ENCODE data around the gene TSHZ2. TPM values are rescaled to one million over a fixed set of nuclear protein-coding genes. Genes with fewer than 3 reads are reported as not detected.

Gene TSHZ2
- total RNA-seq, 4 donors from 2014 or later, result 1.9 to 12.9 (median 5.0) TPM

DNA sequence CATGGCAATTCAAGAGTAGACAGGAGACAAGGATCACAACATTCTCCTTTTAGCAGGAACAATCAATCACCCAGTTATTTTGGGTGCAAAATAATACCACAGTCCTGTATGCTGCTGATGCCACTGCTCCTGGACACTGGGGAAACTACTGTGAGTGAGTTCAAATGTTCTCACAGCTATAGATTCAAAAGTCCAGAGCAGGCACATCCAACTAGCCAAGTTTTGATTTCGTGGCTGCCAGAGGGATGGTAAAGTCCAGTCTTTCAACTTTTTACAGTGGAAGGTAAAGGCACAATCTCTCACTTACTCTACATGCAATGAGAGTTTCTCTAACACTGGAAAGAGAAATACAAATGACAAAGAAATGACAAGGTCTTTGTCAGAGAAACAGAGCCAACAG lies 26.9 kb upstream of the TSHZ2 start:
- 25 to 67% methylated on average over 1 of the region's 1 CpG for WGBS, 2 donors (ENCODE audit: low coverage in 1 of 2)
- no peaks in the 10 kb centered on the region for H3K27me3 ChIP-seq
- H3K4me3 ChIP-seq, result no peak overlapping the region
- in situ Hi-C loops (cut with MboI; ENCODE audit: low pct_ligation_motif_present in 1 of 4, low pct_unique_long_range_greater_than_20kb in 1 of 4, low sequenced_read_pairs in 3 of 4) (no loop called here), intact Hi-C loops (cut with DNase I; ENCODE audit: low total_unique reads) (no loop called here)
- H3K9me3 ChIP-seq, result no peaks in the 10 kb centered on the region
- TF ChIP-seq EP300 (IDR thresholded peaks at IDR 0.05; ENCODE audit: low read depth), result no peak
- no peak for TF ChIP-seq POLR2AphosphoS5 (IDR thresholded peaks at IDR 0.05)
- TF ChIP-seq, protein P1, sequence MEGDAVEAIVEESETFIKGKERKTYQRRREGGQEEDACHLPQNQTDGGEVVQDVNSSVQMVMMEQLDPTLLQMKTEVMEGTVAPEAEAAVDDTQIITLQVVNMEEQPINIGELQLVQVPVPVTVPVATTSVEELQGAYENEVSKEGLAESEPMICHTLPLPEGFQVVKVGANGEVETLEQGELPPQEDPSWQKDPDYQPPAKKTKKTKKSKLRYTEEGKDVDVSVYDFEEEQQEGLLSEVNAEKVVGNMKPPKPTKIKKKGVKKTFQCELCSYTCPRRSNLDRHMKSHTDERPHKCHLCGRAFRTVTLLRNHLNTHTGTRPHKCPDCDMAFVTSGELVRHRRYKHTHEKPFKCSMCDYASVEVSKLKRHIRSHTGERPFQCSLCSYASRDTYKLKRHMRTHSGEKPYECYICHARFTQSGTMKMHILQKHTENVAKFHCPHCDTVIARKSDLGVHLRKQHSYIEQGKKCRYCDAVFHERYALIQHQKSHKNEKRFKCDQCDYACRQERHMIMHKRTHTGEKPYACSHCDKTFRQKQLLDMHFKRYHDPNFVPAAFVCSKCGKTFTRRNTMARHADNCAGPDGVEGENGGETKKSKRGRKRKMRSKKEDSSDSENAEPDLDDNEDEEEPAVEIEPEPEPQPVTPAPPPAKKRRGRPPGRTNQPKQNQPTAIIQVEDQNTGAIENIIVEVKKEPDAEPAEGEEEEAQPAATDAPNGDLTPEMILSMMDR (IDR thresholded peaks at IDR 0.05), result no peak
- no peak for TF ChIP-seq POLR2A (IDR thresholded peaks at IDR 0.05)
- no peaks in the 10 kb centered on the region for H3K4me1 ChIP-seq
- no peak for DNase-seq
- no peak overlapping the region for H3K27ac ChIP-seq
- H3K36me3 ChIP-seq, result no peaks in the 10 kb centered on the region

DNA sequence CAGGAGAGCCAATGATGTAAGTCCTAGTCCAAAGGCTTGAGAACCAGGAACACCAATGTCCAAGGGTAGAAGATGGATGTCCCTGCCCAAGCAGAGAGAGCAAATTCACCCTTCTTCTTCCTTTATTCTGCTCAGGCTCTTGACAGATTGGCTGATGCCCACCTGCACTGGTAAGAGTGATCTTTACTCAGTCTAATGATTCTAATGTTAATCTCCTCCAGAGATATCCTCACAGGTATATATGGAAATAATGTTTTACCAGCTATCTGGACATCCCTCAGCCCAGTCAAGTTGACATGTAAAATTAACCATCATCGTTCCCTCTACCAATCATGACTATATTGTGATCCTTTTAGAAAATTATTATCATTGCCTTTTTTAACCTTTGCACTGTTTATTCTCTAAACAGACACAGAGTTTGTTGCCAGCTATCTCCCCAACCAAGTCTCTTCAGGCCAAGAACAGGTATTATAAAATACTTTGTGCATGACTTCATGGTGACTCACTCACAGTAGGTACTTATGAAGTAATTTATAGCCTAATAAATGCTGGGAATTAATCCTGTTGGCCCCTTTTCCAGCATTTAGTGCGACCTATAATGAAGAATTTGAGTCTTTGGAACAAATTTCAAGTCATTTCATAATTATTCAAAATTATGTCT lies 26.2 kb upstream of the TSHZ2 start:
- 42 to 56% methylated on average over 2 of the region's 2 CpGs for WGBS, 2 donors (ENCODE audit: low coverage in 1 of 2)
- Histone ChIP-seq H3K9me3 (no peaks in the 10 kb centered on the region), H3K36me3 (no peaks in the 10 kb centered on the region), H3K4me1 (no peaks in the 10 kb centered on the region), H3K27me3 (no peaks in the 10 kb centered on the region), H3K27ac (no peak overlapping the region), H3K4me3 (no peak overlapping the region)
- no peak for DNase-seq
- in situ Hi-C loops (cut with MboI; ENCODE audit: low pct_ligation_motif_present in 1 of 4, low pct_unique_long_range_greater_than_20kb in 1 of 4, low sequenced_read_pairs in 3 of 4) (no loop called here), intact Hi-C loops (cut with DNase I; ENCODE audit: low total_unique reads) (no loop called here)
- TF ChIP-seq EP300 (IDR thresholded peaks at IDR 0.05; ENCODE audit: low read depth) (no peak), POLR2AphosphoS5 (IDR thresholded peaks at IDR 0.05) (no peak), POLR2A (IDR thresholded peaks at IDR 0.05) (no peak)
- TF ChIP-seq, protein P1 (IDR thresholded peaks at IDR 0.05), result no peak

DNA sequence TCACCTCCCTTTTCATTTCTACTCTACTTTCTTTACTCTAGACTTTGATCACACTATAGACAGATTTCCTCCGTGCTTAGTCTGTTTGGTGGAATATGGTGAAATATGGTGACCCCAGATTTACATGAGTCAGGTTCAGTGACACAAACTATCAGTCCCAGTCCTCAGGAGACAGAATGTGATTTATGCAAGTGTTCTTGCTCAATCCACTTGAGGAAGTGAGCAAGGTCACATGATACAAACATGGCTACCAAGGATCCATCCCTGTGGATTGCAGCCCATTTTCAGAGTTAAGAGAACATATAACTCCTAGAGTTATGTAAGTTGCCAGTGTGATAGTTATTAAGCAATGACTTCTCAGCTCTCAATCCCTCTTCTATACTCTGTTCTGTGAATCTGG lies 23.7 kb upstream of the TSHZ2 start:
- Histone ChIP-seq H3K36me3 (no peaks in the 10 kb centered on the region), H3K27ac (no peak overlapping the region), H3K4me1 (no peaks in the 10 kb centered on the region), H3K9me3 (no peaks in the 10 kb centered on the region), H3K27me3 (no peaks in the 10 kb centered on the region), H3K4me3 (no peak overlapping the region)
- no peak for DNase-seq
- intact Hi-C loops (cut with DNase I; ENCODE audit: low total_unique reads), result no loop called here
- 86 to 87% methylated on average over 1 of the region's 1 CpG for WGBS, 2 donors (ENCODE audit: low coverage in 1 of 2)
- in situ Hi-C loops (cut with MboI; ENCODE audit: low pct_ligation_motif_present in 1 of 4, low pct_unique_long_range_greater_than_20kb in 1 of 4, low sequenced_read_pairs in 3 of 4), result no loop called here
- TF ChIP-seq POLR2A (IDR thresholded peaks at IDR 0.05), result no peak
- TF ChIP-seq, protein P1 (IDR thresholded peaks at IDR 0.05), result no peak
- TF ChIP-seq POLR2AphosphoS5 (IDR thresholded peaks at IDR 0.05), result no peak

DNA sequence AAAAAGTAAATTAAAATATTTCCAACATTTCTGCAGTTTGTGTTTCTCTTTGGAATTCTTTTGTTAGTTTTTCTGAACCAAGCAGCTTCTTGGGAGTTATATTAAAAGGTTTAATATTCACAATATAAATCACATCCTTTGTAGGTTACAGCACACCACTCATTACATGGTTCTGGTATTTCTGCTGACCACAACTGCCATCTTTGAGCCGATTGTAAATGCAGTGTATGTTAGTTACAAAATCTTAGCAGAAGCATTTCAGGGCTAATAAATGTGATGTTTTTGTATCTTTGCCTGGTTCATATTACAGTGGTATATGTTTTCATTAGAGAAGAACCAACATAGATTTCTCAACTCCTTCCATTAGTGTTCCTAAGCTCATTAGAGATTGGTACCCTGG lies 19.1 kb upstream of the TSHZ2 start:
- in situ Hi-C loops (cut with MboI; ENCODE audit: low pct_ligation_motif_present in 1 of 4, low pct_unique_long_range_greater_than_20kb in 1 of 4, low sequenced_read_pairs in 3 of 4) (no loop called here), intact Hi-C loops (cut with DNase I; ENCODE audit: low total_unique reads) (no loop called here)
- Histone ChIP-seq H3K27ac (no peak overlapping the region), H3K27me3 (no peaks in the 10 kb centered on the region), H3K4me1 (no peaks in the 10 kb centered on the region), H3K4me3 (no peak overlapping the region), H3K9me3 (no peaks in the 10 kb centered on the region), H3K36me3 (no peaks in the 10 kb centered on the region)
- DNase-seq, result no peak
- TF ChIP-seq POLR2AphosphoS5 (IDR thresholded peaks at IDR 0.05) (no peak), POLR2A (IDR thresholded peaks at IDR 0.05) (no peak), EP300 (IDR thresholded peaks at IDR 0.05; ENCODE audit: low read depth) (no peak)
- TF ChIP-seq, protein P1 (IDR thresholded peaks at IDR 0.05), result no peak
- WGBS, 2 donors (ENCODE audit: low coverage in 1 of 2), result 75 to 85% methylated on average over 1 of the region's 1 CpG
